HL-60 (cell line): ENCODE data around the gene KCNQ1.

Source experiments
- DNase-seq, 2 experiments: peaks; one replicate each; pipeline ENCODE4 v3.0.0-alpha.2; 2010 to 2020; ENCODE audit warnings: low read depth in 1 of 2, low spot score in 1 of 2
- H3K27ac ChIP-seq: fragments of 250-450 bp; sonication (Bioruptor Pico); replicated peaks from 2 replicates; pipeline ENCODE4 v1.5.1; 2020; ENCODE audit warnings: mild to moderate bottlenecking, moderate library complexity
- H3K27me3 ChIP-seq: fragments of 250-450 bp; sonication (Bioruptor Pico); 2 replicates; pipeline ENCODE4 v1.5.1; 2021; ENCODE audit warnings: mild to moderate bottlenecking, moderate library complexity; ENCODE audit not compliant: insufficient read depth, poor library complexity, severe bottlenecking
- H3K4me3 ChIP-seq: replicated peaks from 2 replicates; pipeline ENCODE4 v1.5.1; 2011; ENCODE audit warnings: mild to moderate bottlenecking, control low read depth, low read length; ENCODE audit not compliant: insufficient read depth
- GABPA ChIP-seq: IDR thresholded peaks from 2 replicates; pipeline ENCODE4 v1.6.1; 2012; ENCODE audit warnings: low read depth
- POLR2AphosphoS5 ChIP-seq: IDR thresholded peaks from 2 replicates; pipeline ENCODE4 v1.6.1; 2012; ENCODE audit warnings: low read depth
- SPI1 ChIP-seq: IDR thresholded peaks from 2 replicates; pipeline ENCODE4 v1.6.1; 2012; ENCODE audit warnings: low read depth, mild to moderate bottlenecking, borderline replicate concordance
- TF ChIP-seq, protein P1 (sequence below): IDR thresholded peaks from one replicate; pipeline ENCODE4 v1.5.1; 2011; ENCODE audit warnings: low read length, control low read depth, inconsistent platforms; ENCODE audit not compliant: insufficient read depth
- TF ChIP-seq, protein P2 (sequence below): IDR thresholded peaks from 2 replicates; pipeline ENCODE4 v1.6.1; 2012; ENCODE audit warnings: low read depth; ENCODE audit not compliant: insufficient replicate concordance

KCNQ1 gene

DNA sequence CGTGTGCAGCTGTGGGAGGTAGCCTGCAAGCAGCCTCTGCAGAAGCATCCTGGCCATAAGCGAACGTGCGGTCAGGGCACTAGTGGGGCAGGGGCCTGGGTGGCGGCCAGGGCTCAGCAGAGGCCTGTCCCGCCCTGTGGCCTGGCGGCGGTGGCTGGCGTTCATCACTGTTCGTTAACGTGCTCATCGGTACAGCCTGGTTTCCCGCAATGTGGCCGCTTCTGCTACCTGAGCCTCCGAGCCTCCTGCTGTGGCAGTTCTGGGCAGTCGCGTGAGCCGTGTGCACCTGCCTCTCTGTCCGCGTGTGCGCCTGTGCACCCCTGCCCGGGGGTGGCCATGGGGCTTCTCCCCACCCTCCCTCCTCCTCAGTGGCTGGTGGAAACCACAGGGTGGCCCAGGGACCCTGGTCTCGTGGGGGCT lies 137.1 kb downstream of the KCNQ1 start:
- H3K27ac ChIP-seq = no peak overlapping the region
- no peak for DNase-seq
- H3K4me3 ChIP-seq = no peak overlapping the region
- H3K27me3 ChIP-seq = no peaks in the 10 kb centered on the region
- TF ChIP-seq, protein P1, sequence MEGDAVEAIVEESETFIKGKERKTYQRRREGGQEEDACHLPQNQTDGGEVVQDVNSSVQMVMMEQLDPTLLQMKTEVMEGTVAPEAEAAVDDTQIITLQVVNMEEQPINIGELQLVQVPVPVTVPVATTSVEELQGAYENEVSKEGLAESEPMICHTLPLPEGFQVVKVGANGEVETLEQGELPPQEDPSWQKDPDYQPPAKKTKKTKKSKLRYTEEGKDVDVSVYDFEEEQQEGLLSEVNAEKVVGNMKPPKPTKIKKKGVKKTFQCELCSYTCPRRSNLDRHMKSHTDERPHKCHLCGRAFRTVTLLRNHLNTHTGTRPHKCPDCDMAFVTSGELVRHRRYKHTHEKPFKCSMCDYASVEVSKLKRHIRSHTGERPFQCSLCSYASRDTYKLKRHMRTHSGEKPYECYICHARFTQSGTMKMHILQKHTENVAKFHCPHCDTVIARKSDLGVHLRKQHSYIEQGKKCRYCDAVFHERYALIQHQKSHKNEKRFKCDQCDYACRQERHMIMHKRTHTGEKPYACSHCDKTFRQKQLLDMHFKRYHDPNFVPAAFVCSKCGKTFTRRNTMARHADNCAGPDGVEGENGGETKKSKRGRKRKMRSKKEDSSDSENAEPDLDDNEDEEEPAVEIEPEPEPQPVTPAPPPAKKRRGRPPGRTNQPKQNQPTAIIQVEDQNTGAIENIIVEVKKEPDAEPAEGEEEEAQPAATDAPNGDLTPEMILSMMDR = no peak
- TF ChIP-seq SPI1 (no peak), POLR2AphosphoS5 (no peak), GABPA (no peak)
- TF ChIP-seq, protein P2, sequence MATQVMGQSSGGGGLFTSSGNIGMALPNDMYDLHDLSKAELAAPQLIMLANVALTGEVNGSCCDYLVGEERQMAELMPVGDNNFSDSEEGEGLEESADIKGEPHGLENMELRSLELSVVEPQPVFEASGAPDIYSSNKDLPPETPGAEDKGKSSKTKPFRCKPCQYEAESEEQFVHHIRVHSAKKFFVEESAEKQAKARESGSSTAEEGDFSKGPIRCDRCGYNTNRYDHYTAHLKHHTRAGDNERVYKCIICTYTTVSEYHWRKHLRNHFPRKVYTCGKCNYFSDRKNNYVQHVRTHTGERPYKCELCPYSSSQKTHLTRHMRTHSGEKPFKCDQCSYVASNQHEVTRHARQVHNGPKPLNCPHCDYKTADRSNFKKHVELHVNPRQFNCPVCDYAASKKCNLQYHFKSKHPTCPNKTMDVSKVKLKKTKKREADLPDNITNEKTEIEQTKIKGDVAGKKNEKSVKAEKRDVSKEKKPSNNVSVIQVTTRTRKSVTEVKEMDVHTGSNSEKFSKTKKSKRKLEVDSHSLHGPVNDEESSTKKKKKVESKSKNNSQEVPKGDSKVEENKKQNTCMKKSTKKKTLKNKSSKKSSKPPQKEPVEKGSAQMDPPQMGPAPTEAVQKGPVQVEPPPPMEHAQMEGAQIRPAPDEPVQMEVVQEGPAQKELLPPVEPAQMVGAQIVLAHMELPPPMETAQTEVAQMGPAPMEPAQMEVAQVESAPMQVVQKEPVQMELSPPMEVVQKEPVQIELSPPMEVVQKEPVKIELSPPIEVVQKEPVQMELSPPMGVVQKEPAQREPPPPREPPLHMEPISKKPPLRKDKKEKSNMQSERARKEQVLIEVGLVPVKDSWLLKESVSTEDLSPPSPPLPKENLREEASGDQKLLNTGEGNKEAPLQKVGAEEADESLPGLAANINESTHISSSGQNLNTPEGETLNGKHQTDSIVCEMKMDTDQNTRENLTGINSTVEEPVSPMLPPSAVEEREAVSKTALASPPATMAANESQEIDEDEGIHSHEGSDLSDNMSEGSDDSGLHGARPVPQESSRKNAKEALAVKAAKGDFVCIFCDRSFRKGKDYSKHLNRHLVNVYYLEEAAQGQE = no peak

DNA sequence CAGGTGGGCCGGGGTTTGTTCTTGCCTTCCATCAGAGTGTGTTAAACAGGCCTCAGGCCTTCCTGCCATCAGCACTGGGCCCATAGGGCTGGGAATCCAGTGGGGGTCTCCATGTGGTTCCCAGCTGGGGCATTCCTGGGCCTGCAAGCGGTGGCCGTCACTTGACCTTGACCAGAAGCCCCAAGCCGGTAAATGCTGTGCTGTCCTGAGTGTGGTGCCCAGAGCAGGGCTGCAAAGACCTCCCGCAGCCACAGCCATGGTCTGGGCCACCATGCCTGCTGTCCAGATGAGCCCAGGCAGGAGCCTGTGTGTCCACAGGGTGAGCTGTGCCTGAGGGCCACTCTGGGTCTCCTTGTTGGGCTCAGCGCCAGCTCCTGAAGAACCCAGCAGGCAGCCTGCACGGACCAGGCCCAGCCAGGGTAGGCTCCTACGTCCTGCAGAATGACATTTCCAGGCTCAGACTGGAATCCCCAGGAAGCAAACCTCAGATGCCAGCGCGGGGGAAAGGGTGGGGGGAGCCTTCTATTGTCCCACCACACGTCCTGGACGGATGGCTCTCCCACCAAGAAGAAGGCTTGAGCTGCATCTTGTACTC lies 137.6 kb downstream of the KCNQ1 start:
- no peaks in the 10 kb centered on the region for H3K27me3 ChIP-seq
- TF ChIP-seq, protein P2 = no peak
- TF ChIP-seq GABPA (no peak), SPI1 (no peak), POLR2AphosphoS5 (no peak)
- TF ChIP-seq, protein P1 = no peak
- no peak for DNase-seq
- H3K4me3 ChIP-seq = no peak overlapping the region
- H3K27ac ChIP-seq = no peak overlapping the region

DNA sequence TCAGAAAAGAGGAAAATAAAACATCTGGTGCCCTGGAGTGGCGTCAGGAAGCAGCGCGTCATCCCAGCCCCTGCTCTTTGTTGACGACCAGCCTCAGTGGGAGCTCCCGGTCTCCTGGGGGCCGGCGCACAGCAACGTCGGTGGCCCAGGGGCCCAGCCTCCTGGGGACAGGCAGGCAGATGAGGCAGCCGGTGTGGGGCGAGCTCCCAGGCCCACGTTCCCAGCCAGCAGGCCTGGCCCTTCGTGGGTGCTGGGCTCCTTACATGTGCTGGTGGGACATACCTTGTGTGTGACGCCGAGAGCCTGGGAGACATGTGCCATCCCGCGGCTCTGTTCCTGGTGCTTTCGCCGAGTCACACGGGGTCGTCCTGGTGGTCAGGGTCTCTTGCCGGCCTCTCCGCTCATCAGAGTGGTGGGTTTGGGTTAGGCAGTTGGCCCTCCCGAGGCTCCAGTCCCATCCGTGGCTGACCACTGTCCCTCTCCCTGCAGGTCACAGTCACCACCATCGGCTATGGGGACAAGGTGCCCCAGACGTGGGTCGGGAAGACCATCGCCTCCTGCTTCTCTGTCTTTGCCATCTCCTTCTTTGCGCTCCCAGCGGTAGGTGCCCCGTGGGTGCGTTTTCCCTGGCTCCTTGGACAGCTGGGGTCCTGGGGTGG lies 138.3 kb downstream of the KCNQ1 start:
- no peaks in the 10 kb centered on the region for H3K27me3 ChIP-seq
- DNase-seq = no peak
- H3K4me3 ChIP-seq = no peak overlapping the region
- no peak overlapping the region for H3K27ac ChIP-seq
- TF ChIP-seq, protein P2 = no peak
- TF ChIP-seq, protein P1 = no peak
- TF ChIP-seq POLR2AphosphoS5 (no peak), GABPA (no peak), SPI1 (no peak)
